Fibroblast of skin of right quadriceps (primary cell): ENCODE measurements around the gene TFAP2D.

Source experiments
- DNase-seq: peaks from one replicate; pipeline ENCODE4 v3.0.0-alpha.2; 2013

Gene TFAP2D

DNA sequence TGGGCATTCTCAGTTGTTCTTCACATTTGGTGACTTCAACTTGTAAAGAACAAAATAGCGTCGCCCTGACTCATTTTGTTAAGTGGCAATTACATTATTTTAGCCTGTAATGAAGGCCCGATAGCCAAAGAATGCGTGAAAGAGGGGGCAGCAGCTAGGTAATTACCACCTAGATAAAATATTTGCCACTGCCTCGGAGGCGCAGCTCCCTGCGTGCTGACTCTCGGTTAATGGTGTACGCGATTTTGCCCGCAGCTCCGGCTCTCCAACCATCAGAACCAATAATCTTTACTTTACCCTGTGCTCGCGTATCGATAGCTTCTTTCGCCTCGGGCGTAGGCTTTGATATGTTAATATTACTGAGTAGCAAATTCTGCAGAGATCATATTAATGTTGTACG lies 8.7 kb downstream of the TFAP2D start:
- no peak for DNase-seq

DNA sequence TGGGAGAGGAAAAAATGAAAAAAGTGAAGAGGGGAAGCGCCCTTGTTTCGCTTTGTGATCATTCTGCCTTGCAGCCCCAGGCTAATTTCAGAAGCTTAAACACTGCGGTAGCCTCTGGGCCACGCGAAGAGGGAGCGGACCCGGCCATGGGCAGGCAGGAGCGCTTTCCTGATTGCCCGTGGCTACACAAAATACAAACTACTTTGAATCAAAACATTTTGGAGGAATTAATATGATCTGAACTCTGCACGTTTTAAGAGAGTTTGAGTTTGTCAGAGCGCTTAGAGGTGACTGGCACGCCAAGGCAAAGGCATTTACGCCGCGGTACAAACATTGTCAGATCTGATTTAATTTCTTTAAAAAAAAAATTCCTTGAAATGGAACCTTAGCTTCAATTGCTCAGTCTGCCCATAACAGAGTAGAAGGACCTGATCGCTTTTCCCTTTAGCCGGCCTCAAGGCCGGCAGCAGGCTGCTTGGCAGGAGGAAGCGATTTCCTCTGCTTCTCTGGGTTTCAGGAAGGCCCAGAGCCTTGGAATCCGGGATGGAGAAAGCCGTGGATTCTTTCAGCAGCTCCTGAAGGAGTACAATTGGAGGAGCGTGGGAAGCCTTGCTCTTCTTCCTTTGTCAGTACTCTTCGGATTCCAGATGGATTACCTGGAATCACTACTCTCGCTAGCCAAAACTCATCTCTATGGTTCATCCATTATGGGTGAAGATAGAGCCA lies 9.7 kb downstream of the TFAP2D start:
- no peak for DNase-seq

DNA sequence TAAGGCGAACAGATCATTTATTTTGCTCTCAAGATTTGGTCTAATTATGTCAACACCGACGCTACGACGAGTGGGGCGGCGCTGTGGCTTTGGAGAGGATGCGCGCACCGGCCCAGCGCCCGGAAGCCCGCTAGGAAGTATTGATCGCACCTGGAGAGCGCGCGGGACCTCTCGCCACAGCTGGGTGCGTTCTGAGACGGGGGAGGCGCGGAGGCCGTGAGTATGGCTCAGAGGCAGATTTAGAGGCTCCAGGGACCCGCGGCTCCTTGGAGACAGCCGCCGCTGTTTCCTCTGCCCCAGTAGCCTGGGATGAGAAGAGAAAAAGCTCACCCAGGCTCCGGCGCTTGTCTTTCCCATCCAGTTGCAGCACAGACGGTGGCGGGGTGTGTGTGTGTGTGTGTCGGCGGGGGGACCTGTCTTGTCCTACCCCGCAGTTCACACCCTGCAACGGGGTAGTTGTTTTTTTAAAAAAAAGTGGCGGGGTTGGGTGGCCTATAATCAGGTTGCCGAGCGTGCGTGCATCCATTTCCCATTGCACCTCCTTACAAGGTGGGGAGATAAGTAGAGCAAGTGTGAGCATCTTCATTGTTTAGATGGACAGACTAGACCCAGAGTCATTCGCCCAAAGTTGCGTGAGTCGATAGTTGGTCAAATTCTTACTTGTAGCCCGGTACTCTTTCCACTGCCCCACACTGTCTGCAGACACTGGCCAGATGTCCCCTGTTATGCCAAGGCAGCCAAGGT lies 11.2 kb downstream of the TFAP2D start:
- no peak for DNase-seq

DNA sequence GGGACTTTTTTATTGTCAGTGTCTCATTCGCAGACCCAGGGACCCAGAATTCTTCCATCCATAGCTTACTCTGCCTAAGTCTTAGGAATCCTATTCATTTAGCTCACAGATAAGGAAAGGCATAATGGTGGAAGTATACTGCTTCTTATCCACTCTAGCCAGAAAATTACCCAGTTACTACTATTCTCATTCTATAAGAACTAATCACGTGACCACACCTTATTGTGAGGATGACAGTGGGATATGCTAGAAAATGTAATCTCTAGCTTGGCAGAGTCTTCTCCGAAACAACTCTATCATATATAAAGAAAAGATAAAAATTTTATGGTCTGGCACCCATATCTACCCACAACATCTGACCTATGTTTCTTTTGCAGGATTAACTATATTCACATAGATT lies 21.2 kb downstream of the TFAP2D start:
- no peak for DNase-seq

DNA sequence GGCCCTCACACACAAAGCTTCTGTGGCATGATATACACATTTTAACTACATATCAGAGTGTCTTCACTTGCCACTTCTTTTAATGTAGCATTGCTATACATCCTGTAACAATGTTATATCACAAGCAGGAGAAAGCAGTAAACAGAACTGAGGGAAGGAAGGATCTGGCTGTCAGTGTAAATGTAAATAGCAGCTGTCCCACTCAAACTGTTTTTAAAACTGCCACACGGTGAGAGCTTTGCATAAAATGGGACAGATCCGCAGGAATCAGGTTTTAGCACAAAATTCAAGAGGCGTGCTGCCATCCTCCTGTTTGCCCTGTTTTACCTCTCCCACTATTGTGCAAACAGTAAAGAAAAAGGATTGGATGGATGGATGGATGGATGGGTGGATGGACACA lies 28.8 kb downstream of the TFAP2D start:
- no peak for DNase-seq

DNA sequence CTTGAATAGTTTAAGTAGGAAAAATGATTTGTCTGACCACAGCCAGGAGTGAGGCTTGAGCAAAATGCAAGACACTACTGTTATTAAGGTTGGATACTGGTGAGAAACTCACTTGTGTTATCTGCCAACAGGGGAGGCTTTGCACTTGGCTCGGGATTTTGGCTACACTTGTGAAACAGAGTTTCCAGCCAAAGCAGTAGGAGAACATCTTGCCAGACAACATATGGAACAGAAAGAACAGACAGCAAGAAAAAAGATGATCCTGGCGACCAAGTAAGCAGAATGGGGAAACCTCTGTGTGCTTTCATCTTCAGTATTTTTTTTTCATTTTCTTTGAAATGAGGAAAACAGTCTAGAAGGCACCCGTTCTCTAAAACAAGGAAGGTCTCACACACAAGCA lies 31.6 kb downstream of the TFAP2D start:
- no peak for DNase-seq

DNA sequence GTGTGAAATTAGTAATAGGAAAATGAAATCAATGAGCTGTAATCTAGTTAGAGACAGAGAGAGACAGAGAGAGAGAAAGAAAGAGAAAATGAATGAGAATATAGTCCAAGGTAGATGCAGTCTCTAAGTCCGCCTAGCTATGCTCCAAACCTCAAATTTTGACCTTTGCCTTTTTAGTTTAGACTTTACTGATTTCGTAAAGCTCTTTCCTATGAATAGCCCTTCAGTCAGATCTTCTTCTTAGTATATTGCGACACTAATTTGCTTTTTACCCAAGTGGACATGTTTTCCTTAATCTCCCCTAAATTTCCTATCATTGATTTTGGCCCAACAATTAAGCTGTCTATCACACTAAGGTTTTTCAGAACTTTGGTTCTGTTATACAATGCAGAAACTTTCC lies 49.5 kb downstream of the TFAP2D start:
- no peak for DNase-seq

DNA sequence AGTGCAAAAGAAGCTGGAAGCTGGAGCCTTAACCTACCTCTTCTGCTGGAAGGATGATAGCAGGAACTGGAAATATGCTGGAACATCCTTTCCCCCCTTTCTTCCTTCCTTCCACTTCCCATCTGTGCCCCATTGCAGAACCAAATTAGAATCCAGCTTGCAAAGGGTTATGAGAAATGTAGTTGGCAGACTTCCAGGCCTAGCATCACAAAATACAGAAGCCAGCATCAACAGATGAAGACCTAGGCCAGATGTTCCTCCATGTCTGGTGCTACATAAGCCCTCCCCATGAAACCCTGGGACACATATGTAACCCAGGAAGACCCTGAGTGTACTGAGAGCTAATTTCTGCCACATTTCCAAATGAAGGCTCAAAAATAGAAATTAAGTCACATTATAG lies 65.4 kb downstream of the TFAP2D start:
- no peak for DNase-seq

DNA sequence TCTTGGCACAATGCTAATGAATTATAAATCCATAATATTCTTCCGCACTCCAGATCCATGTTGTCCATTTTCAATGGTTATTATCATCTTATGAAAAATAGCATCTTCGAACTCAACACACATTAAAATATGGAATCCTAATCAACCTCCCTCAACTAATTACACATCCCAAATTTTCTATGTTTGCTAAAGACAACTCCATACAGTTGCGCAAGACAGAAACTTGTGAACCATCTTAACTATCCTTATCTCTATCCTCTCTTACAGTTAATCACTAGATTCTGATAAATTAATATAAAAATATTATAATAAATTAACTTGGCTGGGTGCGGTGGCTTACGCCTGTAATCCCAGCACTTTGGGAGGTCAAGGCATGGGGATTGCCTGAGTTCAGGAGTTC lies 67.1 kb downstream of the TFAP2D start:
- no peak for DNase-seq

DNA sequence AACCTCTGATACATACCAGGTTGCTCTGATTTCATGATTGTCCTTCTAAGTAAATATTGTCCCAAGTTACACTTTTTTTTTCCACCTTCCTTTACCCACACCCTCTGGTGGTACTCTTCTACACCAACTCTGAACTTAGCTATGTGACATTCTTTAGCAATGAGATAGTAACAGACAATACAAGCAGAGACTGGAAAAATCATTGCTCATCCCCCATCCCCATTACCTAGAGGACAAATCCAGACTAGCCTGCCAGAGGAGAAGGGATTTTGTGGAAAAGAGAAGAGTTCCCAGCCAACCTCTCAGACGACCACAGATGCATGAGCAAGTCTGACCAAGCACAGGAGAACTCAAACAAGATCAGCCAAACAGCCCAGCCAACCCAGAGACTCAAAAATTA lies 72.6 kb downstream of the TFAP2D start:
- DNase-seq: no peak

DNA sequence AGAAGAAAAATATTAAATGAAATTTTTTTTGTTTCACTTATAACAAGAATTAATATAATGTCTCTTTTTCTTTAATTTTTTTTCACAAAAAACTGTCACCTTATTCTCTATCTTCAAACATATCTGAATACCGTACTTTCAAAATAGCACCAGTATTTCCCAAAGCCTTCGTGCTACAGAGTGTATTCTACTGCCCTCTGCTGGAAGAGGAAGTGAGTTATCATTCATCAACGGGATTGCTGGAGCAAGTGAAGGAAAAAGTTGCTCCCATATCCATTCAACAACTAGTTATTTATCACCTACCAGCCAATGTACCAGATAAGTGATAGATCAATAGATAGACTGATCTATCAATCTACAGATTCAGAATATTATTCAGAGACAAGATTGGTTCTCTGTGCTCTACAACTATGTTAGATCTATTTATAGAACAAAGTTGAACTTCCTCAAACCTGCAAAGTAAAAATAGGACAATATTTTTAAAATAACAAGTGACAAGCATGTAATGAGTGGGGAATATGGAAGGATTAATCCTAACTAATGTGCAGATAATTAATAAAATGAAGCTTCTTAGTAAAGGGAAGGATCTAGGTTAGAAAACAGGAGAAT lies 78.7 kb downstream of the TFAP2D start:
- peak; percentile 21 for DNase-seq

DNA sequence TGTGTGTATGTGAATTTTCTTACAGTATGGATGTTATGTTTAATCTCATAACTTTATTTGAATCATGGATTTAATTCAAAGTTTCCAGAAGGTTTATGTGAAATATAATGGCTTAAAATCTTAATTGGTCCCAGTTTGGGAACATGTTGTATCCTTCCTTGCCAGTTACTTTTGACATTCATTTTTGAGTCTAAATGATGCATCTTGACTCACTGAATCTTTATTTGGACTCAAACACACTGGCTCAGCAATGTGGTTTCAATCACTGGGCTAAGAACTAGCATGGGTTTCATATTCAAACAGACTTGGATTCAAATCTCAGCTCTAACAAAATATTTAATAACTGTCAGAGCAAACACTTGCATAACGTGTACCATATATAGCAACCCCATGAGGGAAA lies 79.4 kb downstream of the TFAP2D start:
- DNase-seq: no peak

DNA sequence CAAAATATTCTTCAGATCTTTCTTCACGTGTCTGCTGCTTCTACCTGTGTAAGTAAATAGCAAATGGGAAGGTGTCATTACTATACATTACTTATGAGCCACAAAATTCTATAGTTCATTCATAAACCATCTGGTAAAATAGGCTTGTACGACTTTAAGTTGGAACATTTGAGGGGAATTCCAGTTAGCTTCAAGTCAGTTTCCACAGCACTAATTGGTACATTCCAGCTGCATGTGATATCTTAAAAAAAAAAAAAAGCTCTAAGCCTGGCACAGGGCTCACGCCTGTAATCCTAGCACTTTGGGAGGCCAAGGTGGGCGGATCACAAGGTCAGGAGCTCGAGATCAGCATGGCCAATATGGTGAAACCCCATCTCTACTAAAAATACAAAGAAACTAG lies 82.2 kb downstream of the TFAP2D start:
- no peak for DNase-seq

DNA sequence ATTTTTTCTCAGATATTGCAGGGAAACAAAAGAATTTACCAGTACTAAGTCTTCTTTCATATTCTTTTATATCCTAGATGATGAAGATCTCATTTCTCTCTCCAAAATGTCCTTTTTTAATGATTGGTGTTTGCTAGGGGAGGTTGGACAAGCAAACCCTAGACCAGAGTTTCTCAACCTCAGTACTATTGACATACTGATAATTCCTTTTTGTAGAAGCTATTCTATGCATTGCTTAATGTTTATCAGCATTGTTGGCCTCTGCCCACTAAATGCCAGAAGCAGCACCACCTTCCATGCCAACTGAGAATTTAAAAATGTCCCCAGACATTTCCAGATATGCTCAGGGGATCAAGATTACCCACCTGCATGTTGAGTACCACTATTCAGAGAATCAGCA lies 91.0 kb downstream of the TFAP2D start:
- DNase-seq: no peak

DNA sequence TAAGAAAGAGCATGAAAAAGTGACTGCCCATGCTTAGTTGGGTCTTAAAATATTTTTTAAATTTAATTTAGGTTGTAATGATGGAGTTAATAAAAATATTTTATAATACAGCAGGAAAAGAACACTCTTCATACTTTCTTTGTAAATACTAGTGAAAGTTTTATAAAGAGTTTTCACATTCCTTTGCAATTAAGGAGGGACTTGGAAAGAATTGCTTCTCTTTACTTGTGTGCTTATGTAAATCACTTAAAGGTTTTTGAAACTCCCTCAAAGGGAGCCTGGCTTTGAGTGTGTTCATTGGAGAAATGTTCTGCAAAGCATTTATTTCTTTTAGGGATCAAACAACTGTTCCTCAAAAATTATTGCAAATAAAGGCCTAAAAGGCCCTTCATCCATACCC lies 93.7 kb downstream of the TFAP2D start:
- DNase-seq: no peak

DNA sequence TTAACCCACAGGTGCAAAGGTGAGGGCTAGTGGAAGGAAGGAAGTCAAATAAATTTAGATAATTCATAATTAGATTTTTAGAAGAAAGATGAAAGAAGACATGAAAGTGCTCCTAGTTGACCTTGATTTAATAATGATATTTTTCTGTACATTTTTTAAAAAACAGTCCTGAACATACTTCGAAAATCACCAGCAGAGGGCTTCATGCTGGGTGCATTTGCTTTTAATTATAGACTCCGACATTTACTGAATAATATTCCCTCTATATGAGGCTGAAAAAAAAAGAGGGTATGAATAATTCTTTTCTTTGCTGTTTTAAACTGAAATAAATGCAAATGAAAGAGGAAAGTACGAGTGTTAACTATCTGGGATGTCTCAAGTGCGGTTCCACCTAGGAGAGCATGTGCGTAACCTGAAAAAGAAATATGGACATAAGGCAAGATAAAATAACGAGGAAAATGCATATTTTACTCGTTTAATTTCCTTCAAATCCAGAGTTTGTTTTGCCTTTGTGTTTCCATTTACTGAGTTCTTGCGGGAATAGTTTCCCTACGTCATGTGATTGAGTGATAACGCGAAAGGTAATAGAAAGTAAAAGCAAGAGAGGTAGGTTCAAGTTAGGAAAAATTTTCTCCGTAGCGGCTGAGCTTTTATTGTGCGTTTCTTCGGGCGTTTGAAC lies 102.2 kb downstream of the TFAP2D start:
- DNase-seq: peak; percentile 7

DNA sequence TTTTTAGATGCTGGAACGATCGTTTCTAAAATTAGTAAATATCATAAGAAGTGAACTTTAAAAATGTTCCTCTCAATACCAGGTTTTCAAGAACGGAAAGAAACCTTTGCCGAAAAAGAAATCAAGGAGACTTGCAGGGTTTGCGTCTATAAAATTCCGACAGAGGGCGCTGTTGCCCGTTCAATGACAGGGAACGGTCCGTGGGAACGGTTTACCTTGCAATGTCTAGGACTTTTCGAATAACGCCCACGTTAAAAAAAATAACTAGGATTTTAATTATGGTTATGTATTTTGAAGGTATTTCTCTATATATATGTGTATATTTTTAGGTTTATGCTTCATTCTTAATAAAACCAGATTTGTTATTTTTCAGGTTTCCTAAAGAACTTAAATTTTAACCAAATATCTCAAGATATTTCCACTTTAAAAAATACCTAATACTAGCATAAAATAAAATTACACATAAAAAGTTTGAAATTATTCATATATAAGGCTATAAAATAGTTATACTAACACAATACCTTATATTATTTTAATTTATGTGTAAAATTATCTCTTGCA lies 102.9 kb downstream of the TFAP2D start:
- DNase-seq: peak; percentile 59

DNA sequence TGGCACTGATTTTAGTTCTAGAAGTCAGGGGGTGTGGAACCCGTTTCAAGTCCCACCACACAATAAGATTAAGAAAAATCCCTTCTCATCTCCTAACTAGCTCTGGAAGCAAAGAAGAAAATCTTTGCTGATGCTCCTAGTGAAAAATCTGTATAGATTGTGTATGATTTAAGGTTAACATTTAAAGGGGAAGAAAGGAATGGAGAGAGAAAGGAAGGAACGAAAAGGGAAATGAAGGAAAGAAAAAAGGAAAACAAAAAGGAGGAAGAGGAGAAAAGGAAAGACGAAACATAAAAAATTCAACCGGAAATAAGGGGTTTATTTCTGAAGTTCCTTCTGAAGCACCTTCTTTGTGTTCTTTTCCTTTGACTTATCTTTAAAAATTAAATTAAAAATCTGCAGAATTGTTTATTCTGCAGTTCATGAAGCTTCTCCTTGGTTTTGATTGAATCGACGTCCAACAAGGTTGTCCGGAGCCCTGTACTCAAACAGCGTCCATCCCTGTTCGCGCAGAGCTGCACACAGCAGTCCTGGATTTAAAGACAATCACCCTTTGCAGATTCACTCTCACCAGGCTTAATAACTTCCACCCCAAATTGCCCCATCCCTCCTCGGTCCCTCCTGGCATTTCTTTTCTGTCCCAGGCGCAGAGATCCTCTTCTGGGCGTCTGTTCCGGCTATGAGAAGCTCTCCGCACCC lies 103.8 kb downstream of the TFAP2D start:
- no peak for DNase-seq

DNA sequence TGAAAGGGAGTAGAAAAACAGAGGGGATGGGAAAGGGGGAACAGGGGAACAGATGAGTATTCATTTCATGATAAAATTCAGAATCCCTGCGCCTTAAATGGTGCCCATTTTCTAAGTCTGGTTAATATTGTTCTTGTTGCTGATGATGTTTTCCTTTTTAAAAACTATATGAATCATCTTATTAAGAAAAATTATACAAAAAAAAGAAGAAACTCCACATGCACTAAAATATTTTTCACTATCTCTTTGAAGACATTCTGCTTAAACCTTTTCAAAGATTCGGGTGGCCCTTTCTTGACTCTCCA lies 104.3 kb downstream of the TFAP2D start:
- no peak for DNase-seq

DNA sequence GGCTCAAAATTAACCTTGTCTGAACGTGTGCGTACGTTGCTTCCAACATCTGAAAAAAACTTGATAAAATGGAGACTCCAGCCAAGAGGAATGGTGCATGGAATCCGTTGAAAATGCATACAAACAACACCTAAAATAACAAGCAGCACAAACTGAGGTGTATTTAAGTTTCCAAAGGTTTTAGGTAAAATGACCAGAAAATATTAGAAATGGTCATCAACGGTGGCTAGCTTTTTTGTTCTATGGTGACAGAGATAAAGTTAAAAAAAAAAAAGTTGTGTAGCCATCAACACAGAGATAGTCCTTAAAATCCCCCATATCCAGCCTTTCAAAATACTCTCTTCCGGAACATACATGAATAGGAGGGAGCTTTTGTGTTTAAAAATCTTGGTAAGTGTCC lies 104.7 kb downstream of the TFAP2D start:
- no peak for DNase-seq

DNA sequence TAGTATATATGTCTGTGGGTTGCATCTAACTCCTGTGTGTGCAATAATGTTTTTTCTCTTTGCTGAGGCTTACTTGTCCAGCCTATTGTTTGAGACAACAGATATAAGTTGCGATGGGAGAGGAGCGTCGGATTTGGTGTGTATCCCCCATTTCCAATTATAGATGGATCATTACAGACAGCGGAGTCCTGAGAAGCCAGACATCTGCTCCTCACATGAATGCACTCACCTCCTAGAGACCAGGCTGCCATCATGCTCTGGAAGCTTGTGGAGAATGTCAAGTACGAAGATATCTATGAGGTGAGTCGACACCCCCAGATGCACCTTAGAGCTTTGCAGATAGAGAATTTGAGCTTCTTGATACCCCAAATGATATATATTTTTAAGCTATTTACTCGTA lies 105.3 kb downstream of the TFAP2D start, which contains the start of gene TFAP2B:
TFAP2B (plus strand) TSS at position 199 of the 400 bp plus-strand sequence; CDS start at position 220, 21 bp downstream.
- DNase-seq: no peak

DNA sequence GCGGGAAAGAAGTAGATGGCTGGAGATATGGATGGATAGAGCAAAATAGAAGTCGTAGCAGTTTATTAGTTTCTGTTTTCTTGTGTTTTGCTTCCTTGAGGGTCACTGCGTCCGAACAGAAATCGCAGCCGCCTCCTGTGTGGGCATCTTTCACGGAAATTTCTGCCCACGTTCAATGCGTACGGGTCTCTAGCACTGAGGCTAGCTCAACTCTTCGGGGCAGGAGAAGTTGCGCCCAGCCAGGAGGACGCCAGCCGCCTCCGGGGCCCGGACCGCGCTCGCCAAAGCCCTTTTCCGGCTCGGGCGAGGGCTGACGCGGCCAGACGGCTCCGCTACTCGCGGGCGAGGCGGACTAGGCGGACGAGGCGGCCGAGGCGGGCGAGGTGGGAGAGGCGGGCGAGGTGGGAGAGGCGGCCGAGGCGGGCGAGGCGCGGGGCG lies 106.2 kb downstream of the TFAP2D start:
- no peak for DNase-seq
